ENCODE measurements around the gene TREM1.

GRCh38 chr6:41255638-41256246, 30.7 kb downstream of the TREM1 start:
- TF ChIP-seq POLR2A (IDR thresholded peaks at IDR 0.05), result no peak
- TF ChIP-seq, protein P1, sequence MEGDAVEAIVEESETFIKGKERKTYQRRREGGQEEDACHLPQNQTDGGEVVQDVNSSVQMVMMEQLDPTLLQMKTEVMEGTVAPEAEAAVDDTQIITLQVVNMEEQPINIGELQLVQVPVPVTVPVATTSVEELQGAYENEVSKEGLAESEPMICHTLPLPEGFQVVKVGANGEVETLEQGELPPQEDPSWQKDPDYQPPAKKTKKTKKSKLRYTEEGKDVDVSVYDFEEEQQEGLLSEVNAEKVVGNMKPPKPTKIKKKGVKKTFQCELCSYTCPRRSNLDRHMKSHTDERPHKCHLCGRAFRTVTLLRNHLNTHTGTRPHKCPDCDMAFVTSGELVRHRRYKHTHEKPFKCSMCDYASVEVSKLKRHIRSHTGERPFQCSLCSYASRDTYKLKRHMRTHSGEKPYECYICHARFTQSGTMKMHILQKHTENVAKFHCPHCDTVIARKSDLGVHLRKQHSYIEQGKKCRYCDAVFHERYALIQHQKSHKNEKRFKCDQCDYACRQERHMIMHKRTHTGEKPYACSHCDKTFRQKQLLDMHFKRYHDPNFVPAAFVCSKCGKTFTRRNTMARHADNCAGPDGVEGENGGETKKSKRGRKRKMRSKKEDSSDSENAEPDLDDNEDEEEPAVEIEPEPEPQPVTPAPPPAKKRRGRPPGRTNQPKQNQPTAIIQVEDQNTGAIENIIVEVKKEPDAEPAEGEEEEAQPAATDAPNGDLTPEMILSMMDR (IDR thresholded peaks at IDR 0.05), result no peak

All from upper lobe of left lung (tissue), 4 donors.